NCI-H2196 treated with DMSO at 0.1 percent for 48 hours (cell line): ENCODE data around the gene SPAG17.
A peak's percentile ranks its signal among the peaks of the same experiment; 100 is the strongest.
"Not testable (repeated sequence)": the region's sequence is repeated elsewhere in the genome, so short reads cannot be mapped to it uniquely, and the experiment has no call there.

ENCODE experiments used
- DNase-seq: peaks from one replicate; lab custom pipeline; 2025; ENCODE audit not compliant: unreplicated experiment; lab: John Stamatoyannopoulos, UW

The SPAG17 gene

DNA sequence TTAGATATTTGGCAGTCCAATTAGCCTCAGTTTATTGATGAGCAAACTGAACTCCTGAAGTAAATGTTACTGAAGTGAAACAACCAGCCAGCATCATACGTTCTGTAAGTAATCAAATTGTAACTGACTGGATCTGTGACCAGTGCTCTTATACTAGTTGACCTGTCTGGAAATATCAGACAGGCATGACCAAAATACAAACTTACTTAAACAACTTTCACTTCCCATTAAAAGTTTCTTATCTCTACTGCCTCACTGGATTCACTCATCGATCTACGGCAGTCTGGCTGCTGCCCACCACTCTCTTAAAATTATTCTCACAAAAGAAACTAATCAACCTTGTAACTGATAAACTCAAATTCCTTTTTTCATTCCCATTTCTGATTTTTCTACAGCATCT is 199.1 kb downstream of the SPAG17 start:
- DNase-seq: no peak

DNA sequence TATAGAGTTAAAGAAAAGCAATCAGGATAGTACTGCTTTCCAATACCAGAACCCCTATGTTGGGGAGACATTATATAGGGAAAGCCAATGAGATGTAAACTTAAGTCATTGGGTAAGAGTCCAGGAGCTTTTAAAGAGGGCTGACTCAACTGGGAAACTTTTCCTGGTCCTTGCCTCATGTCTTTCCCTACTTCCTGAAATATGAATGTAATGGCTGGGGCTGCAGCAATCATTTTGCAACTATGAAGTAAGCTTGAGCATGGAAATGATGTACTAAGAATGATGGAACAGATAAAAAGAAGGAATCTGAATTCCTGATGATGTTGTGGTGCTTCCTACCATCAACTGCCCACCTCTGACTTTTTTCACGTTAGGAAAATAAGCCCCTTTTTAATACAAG is 199.8 kb downstream of the SPAG17 start:
- no peak for DNase-seq

DNA sequence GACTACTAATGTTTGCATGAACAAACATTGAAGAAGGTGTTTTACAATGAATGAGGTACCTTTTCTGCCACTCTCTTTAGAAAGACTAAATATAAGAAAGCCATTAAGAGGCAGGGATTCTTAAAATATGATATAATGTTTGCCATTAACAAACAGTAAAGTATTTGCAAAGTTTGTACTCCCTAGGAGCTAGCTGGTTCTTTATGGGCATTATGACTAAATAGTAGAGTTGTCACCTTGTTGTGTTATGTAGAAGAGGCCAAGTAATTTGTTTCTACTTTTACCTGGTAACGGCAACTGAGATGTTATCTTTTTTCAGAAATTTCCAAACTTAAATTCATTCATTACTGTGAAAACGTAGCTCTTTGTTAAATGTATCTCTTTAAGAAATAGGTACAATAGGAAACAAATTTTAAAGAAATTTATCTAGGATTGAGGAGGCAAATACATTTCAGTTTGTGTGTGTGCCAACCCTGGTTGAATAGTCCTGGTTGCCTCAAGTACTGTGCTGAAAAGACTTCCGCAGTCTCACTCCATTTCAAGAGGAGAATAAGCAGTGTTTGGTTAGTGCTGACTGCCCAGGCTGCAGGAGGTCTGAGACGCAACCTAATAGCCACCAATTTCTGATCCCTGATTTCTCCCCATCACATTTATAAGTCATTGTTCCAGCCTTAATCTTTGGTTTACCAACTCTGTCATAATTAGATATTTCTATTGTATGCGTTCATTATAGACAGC is 203.4 kb downstream of the SPAG17 start:
- no peak for DNase-seq

DNA sequence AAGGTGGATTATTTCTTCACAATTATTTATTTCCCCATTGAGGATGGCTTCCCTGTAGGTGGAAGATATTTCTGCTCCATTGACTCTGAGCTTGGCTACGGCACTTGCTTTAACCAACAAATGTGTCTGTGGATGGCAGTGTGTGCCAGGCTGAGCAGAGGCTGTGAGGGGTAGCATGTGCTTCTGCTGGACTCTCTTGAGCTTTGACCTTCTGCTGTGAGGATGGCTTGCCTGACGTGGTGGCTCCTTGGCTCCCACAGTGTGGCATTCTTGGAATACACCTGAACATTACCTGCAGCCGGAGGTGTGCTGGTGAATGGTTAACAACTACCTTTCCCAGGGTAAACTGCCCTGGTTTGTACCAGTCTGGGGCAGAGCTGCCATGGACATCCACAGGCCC is 208.6 kb downstream of the SPAG17 start:
- no peak for DNase-seq

DNA sequence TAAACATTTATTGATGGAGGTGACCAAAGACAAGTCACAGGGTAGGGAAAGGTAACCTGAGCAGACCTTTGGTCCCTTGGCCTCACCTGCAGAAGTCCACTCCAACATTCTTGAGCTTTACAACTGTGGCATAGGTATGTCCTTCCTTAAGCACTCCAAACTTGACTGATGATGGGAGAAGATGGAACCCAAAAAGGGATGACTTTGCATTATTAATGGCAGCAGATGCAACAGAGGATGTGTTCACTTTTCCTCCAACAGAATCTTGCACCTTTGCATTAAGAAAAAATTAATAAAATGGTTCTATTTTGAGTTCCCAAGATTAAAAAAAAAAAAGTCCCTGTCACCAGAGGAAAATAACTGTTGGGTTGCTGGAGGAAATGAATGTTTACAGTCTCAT is 213.3 kb downstream of the SPAG17 start:
- DNase-seq: no peak

DNA sequence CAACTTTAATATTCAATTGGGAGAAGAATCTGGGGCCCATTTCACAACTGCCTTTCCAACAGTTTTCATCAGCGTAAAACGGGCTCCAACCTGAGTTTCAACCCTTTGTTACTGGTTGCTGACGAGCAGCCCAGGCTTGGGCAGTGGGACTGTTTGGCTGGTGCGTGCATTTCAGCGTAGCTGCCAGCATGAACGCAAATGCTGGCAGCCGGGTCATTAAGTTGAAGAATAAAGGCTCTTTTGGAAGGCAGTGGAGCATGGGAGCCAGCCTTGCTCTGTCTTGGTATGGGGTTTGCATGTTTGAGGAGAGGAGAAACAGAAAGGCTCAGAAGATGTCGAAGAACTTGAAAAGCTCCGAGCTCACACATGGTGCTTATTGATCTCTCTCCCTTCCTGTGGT is 214.8 kb downstream of the SPAG17 start:
- DNase-seq: no peak

DNA sequence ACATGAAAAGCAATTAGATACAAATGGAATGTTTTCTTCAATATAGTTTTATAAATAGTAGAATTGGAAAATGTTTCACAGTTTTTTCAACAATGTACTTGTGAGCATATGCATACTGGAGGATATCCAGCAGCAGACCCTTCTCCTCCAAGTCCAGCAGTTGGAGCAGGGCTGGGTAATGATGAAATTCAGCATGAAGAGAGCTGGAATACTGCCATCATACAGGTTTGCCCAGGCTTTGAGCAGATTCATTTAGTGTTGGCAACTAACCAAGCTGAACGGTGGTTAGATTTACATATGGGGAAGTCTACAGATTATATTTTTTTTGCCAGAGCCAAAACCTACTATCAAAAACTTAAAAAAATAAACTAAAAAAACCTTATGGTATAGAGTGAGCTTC is 217.1 kb downstream of the SPAG17 start:
- DNase-seq: peak; percentile 17

DNA sequence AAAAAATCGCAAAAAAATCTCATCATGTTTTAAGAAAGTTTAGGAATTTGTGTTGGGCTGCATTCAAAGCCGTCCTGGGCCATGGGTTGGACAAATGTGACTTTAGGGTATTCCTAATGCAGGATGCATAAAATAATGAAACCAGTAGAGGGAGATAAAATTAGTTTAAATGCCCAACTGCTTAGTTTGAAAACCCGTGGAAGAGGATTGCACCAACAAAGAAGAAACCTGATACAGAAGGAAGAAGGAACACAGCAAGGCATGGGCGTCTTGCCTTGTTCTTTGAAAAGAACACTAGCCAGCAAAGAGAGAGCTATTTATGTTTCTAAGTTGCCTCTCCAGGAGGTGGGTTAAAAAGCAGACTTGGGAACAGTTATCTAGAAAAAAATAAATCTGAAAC is 217.6 kb downstream of the SPAG17 start:
- no peak for DNase-seq

DNA sequence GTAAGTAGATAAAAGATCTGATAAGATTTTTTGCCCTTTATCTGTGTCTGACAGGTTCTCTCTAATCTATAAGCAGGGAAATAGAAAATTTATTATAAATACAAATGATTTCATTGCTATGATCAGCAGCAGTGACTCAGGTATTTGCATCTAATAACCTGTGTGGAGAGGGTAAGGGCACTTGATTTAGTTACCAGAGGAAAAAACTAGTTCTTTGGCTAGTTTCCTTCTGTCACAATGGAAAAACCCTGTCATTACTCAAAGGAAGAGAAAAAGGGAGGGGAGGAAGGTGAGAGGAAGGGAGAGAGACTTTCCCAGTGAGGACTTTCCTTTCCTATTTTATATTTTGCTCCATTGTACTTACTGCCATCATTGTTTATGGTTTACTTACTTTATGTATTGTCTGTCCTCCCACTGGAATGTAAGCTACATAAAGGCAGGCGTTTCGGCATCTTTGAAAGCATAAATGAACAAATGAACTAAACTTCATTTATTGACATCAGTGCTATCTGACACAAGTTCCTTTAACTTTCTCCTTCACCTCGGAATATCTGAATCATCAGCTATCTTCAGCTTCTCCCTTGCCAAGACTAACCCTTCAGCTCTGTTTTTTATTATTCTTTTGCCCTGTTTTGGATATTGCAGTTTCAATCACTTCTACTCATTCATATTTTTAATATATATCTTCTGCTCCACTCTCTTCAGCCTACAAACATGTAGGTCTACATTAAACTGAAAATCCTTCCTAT is 220.6 kb downstream of the SPAG17 start:
- DNase-seq: no peak

DNA sequence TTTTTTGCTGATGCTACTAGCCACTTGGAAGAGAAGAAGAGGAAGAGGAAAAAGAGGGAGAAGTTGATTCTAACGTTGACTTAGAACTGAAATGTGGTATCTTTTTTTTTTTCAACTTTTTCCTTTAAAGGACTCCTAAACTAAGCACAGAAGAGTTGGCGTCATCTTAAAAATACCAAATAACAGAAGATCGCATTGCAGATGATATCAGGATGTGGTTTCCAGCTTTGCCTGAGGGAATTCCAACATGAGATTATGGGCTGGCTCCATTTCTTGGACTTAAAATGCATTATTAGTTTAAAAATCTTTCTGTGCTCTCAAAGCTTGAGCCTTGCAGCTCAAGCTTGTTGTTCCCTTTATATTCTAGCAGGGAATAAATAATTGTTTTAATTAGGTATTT is 225.7 kb downstream of the SPAG17 start:
- no peak for DNase-seq

DNA sequence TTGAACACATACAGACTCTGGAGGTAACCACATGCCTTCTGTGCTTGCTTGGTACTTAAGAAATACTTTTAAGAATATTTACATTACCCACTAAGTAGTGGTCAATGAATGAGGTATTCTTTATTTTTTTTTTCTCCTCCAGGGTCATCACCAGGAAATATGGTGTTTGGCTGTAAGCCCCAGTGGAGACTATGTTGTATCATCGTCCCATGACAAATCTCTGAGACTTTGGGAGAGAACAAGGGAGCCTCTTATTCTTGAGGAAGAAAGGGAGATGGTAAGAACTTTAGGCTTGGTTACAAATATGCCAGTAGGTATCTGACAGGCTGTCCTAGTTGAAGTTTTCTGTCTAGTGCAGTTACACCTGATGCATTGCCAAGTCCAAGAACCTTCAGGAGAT is 232.6 kb downstream of the SPAG17 start:
- no peak for DNase-seq

DNA sequence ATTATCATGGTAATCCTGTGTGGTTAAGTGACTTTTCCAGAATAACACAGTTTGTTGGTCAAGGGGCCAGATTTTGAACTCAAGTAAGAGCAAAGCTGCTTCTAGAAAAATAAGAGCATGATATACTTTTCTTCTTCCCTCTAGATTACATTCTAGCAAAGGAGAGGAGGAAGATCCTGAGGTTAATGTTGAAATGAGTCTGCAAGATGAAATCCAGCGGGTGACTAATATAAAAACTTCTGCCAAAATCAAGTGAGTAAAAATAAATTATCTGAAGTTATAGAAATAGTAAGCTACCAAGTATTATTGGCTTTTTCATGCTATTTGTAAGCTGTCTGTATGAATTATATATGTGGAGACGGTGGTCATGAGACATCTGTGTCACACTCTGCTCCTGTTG is 242.7 kb downstream of the SPAG17 start:
- no peak for DNase-seq

DNA sequence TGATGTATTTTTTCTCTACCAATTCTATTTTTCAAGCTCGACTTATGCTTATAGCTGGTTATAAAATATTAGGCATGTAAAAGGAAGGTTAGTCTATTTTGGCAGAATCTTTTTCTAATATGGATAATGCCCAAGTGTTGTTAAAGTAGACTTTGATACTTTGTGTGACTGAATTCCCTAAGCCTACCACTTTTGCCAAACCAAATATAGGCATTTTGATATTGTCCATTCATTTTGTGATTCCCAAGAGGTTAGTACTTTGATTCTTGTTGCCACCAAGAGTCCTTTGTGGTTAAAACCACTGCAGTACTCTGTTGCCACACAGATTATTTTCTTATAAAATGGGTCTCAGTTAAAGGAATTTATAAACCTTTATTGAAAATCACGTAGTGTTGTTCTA is 251.3 kb downstream of the SPAG17 start:
- DNase-seq: no peak

DNA sequence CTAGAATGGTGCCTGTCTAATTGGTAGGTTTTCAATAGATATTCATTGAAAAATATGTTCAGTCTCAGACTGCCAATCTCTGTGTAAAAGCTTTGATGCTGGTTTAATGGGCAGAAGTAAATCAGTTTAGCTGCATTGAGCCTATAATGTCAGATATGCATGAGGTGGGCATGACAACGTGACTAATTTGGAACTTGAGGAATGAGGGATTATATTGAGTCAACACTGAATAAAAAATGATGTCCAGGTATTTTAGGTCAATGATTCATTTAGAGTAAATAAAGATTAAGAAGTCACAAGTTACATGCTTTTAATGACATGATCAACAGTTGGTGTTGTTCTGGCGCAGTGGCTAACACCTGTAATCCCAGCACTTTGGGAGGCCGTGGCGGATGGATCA is 252.5 kb downstream of the SPAG17 start:
- DNase-seq: no peak

DNA sequence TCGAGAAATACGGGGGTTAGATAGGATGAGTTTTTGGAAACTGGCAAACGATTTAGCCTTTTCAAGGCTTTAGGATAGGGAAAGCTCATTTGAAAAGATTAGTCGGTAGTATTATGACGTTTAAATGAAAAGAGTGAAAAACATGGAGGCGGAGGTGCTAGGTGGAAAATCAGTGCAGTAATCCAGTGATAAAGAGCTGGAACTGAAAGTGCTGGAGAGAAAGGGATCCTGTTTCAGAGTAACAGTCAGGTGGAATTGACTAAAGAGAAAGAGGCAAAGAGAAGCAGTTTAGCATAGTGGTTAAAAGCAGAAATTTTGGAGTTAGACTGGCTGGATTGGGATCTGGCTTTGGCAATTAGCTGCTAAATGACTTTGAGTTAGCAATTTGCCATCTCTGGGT is 254.5 kb downstream of the SPAG17 start:
- no peak for DNase-seq

DNA sequence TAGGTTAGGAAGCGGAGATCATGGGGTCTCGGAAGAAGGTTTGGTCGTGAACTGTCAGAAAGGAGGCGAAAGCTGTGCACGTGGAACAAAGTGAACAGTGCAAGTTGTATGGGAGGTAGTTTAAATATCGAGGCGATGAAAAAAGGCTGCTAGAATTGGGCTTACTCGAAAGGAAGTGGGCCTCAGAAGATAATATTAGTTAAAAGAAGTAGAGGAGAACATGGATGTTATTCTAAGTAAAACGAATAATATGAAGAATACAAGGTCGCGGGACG is 254.9 kb downstream of the SPAG17 start:
- no peak for DNase-seq

DNA sequence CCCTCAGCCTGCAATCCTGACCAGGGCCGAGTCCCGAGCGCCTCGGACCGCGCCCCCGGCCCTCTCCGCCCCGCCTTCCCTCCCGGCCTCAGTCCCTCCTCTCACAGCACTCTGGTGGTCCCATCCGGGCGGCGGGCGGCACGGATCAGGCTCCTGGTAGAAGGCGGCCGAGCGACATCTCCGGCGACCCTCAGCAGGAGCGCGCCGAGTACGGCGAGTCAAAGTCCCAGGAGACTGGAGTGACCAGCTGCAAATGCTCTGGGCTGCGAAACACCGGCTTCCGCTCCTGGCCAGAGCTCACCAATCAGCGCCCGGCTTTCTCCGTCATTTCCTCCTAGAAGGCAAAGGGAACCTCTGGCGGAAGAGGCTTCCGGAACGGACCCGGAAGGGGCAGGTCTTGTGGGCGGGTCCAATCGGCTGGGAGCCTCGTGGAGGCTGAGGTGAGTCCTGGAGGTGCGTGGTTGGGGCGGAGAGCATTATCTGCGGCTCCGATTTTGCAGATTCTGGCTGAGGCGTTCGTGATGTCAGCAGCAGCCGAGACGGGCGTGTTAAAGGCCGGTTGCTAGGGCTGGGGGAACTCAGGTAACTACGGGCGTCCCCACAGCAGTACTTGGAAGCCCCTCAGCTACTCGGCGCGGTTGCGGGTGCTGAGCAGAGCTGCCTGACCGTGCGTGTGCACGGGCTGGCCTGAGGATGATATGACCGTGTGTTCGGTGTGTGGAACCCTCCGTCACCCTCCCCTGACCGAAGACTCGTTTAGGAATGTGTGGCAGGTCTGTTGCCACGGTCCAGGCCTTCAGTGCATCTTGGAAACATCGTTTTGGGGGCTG is 255.5 kb downstream of the SPAG17 start, which contains the start of the genes GDAP2 and WDR3:
Gene GDAP2 (minus strand): TSS at position 279 of the 830 bp plus-strand sequence. CDS start 9,264 bp downstream, outside the sequence.
Gene WDR3 (plus strand): TSS at position 397 of the 830 bp plus-strand sequence. CDS start 3,581 bp downstream, outside the sequence.
- peak; percentile 96 for DNase-seq

DNA sequence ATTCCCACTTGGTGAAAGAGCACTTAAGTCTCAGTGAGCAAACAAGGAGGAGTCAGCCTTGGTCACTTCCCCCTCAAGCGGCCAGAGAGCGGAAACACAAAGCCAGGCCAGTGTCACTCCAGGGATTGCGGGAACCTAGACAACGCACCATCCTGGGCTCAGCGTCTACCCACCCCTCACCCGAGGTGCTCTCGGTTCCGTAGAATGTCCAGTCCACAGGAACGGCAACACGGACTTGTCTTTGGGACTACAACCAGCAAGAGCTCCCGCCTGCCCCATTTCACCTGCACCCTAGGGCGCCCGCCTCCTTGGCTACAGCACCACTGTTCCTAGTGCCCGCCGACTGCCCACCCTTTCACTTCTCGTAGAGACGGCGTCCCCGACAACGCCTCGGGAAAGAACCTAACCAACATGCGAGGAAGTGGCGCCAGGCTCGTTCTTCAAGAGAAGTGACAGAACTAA is 256.1 kb downstream of the SPAG17 start:
- peak; percentile 60 for DNase-seq

DNA sequence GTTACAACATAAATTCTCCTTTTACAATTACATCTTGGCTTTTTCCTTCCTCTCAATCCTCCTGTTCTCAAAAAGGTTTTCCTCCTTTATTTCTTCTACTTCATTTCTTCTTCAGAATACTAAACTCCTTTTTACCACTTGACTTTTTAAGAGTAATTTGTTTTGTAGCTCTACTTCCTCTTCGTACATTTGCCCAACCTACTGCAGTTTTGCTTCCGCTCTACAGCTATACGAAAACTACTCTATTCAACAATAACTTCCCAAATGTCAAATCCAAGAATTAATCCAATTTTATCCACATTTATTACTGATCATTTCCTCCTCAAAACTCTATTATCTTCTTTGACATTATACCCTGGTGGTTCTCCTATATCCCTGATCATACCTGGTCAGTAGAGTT is 259.0 kb downstream of the SPAG17 start:
- no peak for DNase-seq

DNA sequence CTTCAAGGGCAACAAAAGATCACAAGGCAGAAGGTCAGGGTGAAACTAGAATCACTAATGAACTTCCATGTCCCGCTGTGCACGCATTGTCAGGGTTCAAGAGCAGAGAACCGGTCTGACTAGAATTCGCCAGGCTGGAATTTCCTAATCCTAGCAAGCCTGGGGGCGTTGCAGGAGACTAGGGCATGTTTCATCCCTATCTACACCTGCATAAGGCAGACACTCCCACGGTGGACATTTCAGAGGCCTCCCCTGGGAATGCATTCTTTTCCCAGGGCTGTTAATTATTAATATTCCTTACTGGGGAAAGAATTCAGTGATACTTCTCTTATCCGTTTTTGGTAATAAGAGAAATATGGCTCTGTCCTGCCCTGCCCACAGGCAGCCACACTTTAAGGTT is 262.3 kb downstream of the SPAG17 start:
- not testable (repeated sequence) for DNase-seq

DNA sequence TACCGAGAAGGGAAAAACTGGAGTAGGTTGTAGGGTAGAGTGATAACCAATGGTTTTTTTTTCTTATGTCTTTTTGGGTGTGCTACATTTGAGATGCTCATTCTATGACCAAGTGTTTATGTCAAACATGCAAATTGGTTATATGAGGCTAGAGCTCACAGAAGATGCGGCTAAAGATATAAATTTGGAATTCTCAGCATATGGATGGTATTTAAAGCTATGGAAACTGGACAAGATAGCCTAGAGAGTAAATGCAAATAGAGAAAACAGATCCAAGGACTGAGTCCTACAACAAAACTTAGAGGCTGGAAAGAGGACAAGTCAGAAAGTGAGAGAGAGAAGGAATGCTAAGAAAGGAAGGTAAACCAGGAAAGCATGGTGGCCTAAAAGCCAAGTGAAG is 263.0 kb downstream of the SPAG17 start:
- no peak for DNase-seq

DNA sequence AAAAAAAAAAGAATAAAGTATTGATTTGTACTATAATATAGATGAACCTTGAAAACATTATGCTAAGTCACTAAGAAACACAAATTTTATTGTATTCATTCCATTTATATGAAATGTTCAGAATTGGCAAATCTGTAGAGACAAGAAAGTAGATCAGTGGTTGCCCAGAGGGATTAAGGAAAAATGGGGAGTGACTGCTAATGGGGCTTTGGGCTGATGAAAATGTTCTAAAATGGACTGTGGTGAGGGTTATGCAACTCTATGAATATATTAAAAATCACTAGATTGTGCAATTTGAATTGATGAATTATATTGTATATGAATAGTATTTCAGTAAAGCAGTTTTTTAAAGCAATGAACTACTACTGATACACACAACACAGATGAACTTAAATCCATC is 265.7 kb downstream of the SPAG17 start:
- no peak for DNase-seq
